HepG2 (cell line): Measurements from ENCODE around the gene PC. TPM values are rescaled to one million over a fixed set of nuclear protein-coding genes. Genes with fewer than 3 reads are reported as not detected.

Experiments used
- ATAC-seq: fragments of 200-7000 bp; cut with Tn5 transposase; 3 replicates; pipeline ENCODE4 v1.9.1; 2020; ENCODE audit warnings: mild to moderate bottlenecking, moderate library complexity
- BruUV-seq: library from RNA; stranded (reverse); fragments of 400-500 nt; replicated peaks from 2 replicates; lab custom pipeline; 2021; lab: Mats Ljungman, UMichigan
- CTCF ChIA-PET: fragments of 300-600 bp; formaldehyde crosslinking; extraction: SDS; loops from one replicate; lab custom pipeline; 2021; ENCODE audit warnings: low total read pairs, inconsistent platforms, low intra/inter-chr PET ratio; lab: Yijun Ruan, JAX
- POLR2A ChIA-PET: fragments of 350-600 bp; sonication (Branson Sonifier 250); formaldehyde crosslinking; loops from one replicate; lab custom pipeline; 2020; ENCODE audit warnings: antibody characterized with exemption, inconsistent platforms; lab: Yijun Ruan, JAX
- DNase-seq: peaks from one replicate; pipeline ENCODE4 v3.0.0-alpha.2; 2015; ENCODE audit warnings: low spot score
- FAIRE-seq: peaks from 3 replicates; lab custom pipeline; 2011; peaks lifted over from hg19 to GRCh38; lab: Jason Lieb, UNC
- H2AFZ ChIP-seq: one replicate; pipeline ENCODE4 v1.6.1; 2011; ENCODE audit warnings: low read length, inconsistent platforms
- H3K27ac ChIP-seq: fragments of 300-600 bp; 3 replicates; pipeline ENCODE4 v1.8.0; 2011; ENCODE audit warnings: mixed run types, mild to moderate bottlenecking, mixed read lengths, low read length, inconsistent platforms; ENCODE audit not compliant: insufficient read depth; ENCODE audit errors: extremely low read length
- H3K27me3 ChIP-seq, 2 experiments: fragments of 200-600 bp in 1 of 2; 2 replicates in 1 of 2; 3 replicates in 1 of 2; pipeline versions ENCODE4 v1.6.0 to v1.8.0; 2011; ENCODE audit warnings: low read length in 2 of 2, mild to moderate bottlenecking in 2 of 2, moderate library complexity in 2 of 2, inconsistent platforms in 1 of 2; ENCODE audit not compliant: insufficient read depth in 2 of 2, control insufficient read depth in 1 of 2
- H3K36me3 ChIP-seq, 2 experiments: fragments of 200-600 bp in 1 of 2; replicated peaks in 1 of 2; 2 replicates in 1 of 2; 3 replicates in 1 of 2; pipeline versions ENCODE4 v1.5.1 to v1.8.0; 2011; ENCODE audit warnings: low read length in 2 of 2, inconsistent platforms in 1 of 2; ENCODE audit not compliant: insufficient read depth in 2 of 2, control insufficient read depth in 1 of 2
- H3K4me1 ChIP-seq: 2 replicates; pipeline ENCODE4 v1.5.1; 2012; ENCODE audit warnings: low read length, inconsistent platforms; ENCODE audit not compliant: insufficient read depth
- H3K4me2 ChIP-seq: 2 replicates; pipeline ENCODE4 v1.6.0; 2011; ENCODE audit warnings: low read depth, low read length, inconsistent platforms
- H3K4me3 ChIP-seq, 3 experiments: fragments of 200-600 bp in 1 of 3; sonication (generic), shearing (Covaris generic) in 1 of 3; replicated peaks in 1 of 3; 2 replicates each; pipeline ENCODE4 v1.5.1; 2011 to 2016; ENCODE audit warnings: low read length in 3 of 3, inconsistent platforms in 2 of 3, low read depth in 2 of 3, mild to moderate bottlenecking in 2 of 3, control low read depth in 1 of 3, mixed read lengths in 1 of 3; ENCODE audit not compliant: insufficient read depth in 1 of 3
- H3K79me2 ChIP-seq: one replicate; pipeline ENCODE4 v1.6.1; 2011; ENCODE audit warnings: low read length, inconsistent platforms; ENCODE audit not compliant: insufficient read depth
- H3K9ac ChIP-seq: 2 replicates; pipeline ENCODE4 v1.6.0; 2011; ENCODE audit warnings: mild to moderate bottlenecking, low read depth, low read length, inconsistent platforms; ENCODE audit not compliant: insufficient read depth
- H3K9me3 ChIP-seq: 2 replicates; pipeline ENCODE4 v1.5.1; 2012; ENCODE audit warnings: mild to moderate bottlenecking, low read length
- H4K20me1 ChIP-seq: 2 replicates; pipeline ENCODE4 v1.6.0; 2011; ENCODE audit warnings: inconsistent platforms, mild to moderate bottlenecking, low read length, moderate library complexity; ENCODE audit not compliant: insufficient read depth
- AGO2 ChIP-seq: fragments of 200-400 bp; formaldehyde crosslinking; optimal IDR thresholded peaks from 2 replicates; pipeline ENCODE3; 2017; ENCODE audit warnings: mild to moderate bottlenecking, low read depth, low read length, moderate library complexity
- HDAC2 ChIP-seq: sonication (generic); formaldehyde crosslinking; IDR thresholded peaks from 2 replicates; pipeline ENCODE4 v1.4.0; 2020; ENCODE audit warnings: missing genetic modification reagents
- NFE2L2 ChIP-seq: fragments of 150-350 bp; IDR thresholded peaks from 2 replicates; pipeline ENCODE4 v1.6.1; 2014; ENCODE audit warnings: low read length
- TP53 ChIP-seq: sonication (generic); formaldehyde crosslinking; conservative IDR thresholded peaks from 2 replicates; pipeline ENCODE4 v1.4.0; 2020; ENCODE audit warnings: missing genetic modification reagents
- ZNF318 ChIP-seq: sonication (generic); formaldehyde crosslinking; IDR thresholded peaks from 2 replicates; pipeline ENCODE4 v1.4.0; 2020; ENCODE audit warnings: mild to moderate bottlenecking, missing genetic modification reagents
- ZNF652 ChIP-seq: IDR thresholded peaks from 2 replicates; pipeline ENCODE4 v1.6.1; 2016; ENCODE audit warnings: low read depth, borderline replicate concordance
- ZNF792 ChIP-seq: IDR thresholded peaks from 2 replicates; pipeline ENCODE4 v1.6.1; 2016
- ZUFSP ChIP-seq: sonication (generic); formaldehyde crosslinking; IDR thresholded peaks from 2 replicates; pipeline ENCODE4 v1.9.0; 2021; ENCODE audit warnings: missing genetic modification reagents, mild to moderate bottlenecking, borderline replicate concordance
- WGBS: methylation state at CpG from one replicate; pipeline ENCODE4 v1.1.6; 2017; ENCODE audit warnings: low lambda C conversion rate; 5-methylcytosine and 5-hydroxymethylcytosine counted together
- in situ Hi-C: cut with HindIII; loops from 2 replicates; pipeline ENCODE4 v1.10.0; 2017; ENCODE audit warnings: low pct_unique_long_range_greater_than_20kb; ENCODE audit not compliant: extremely low pct_ligation_motif_present
- intact Hi-C: fragments of 100-400 bp; cut with micrococcal nuclease; formaldehyde crosslinking; loops from one replicate; pipeline ENCODE4 v1.10.0; 2022; ENCODE audit not compliant: unreplicated experiment
- polyA plus RNA-seq, 8 experiments: library from polyadenylated mRNA; depleted of rRNA in 3 of 8; stranded (reverse) in 7 of 8; unstranded in 1 of 8; fragments of >200 nt; fragmentation: Illumina TruSeq in 4 of 8; extraction: Trizol in 4 of 8; gene quantifications; 2 replicates each; pipeline versions ENCODE4 v1.2.1 to v1.2.3, GENCODE V29; 2011 to 2016; ENCODE audit warnings: low read depth in 4 of 8, missing spikeins in 1 of 8, mixed read lengths in 1 of 8; ENCODE audit not compliant: insufficient read depth in 1 of 8
- total RNA-seq, 5 experiments: library from RNA; depleted of rRNA; stranded (reverse); fragments of >200 nt; fragmentation: Illumina TruSeq; extraction: Trizol; gene quantifications; 2 replicates each; pipeline ENCODE4 v1.2.3, GENCODE V29; 2016; ENCODE audit warnings: low read depth in 1 of 5

PC gene
- total and polyA plus RNA-seq, 2 of the 13 experiments (the other 11 are each of a cell fraction or from before 2014, with no cell fraction given) = 29.0 to 39.0 TPM

GRCh38 chr11:66858186-66858938 is 99.8 kb downstream of the PC start:
- no TSS peak for BruUV-seq
- intact Hi-C loops (no loop called here), in situ Hi-C loops (no loop called here)
- no peak overlapping the region for H3K4me3 ChIP-seq
- H3K27me3 ChIP-seq = no peaks in the 10 kb centered on the region
- DNase-seq (no peak), ATAC-seq (no peak), FAIRE-seq (no peak)
- no peaks in the 10 kb centered on the region for H3K9me3 ChIP-seq
- no peak overlapping the region for H2AFZ ChIP-seq
- H3K4me2 ChIP-seq = no peak overlapping the region
- WGBS = 98% methylated on average over 17 of the region's 62 CpGs
- no peaks in the 10 kb centered on the region for H4K20me1 ChIP-seq
- H3K27ac ChIP-seq = no peak overlapping the region
- TF ChIP-seq HDAC2 (CRISPR knock-in tag) (no peak), TP53 (CRISPR knock-in tag) (no peak), AGO2 (peak; percentile 83)
- no peaks in the 10 kb centered on the region for H3K79me2 ChIP-seq
- CTCF ChIA-PET = no interaction called here
- peaks cover 7 to 11% of the 10 kb centered on the region in 2 experiments; a peak in 3 of 5 replicates for H3K36me3 ChIP-seq
- no peak overlapping the region for H3K9ac ChIP-seq
- POLR2A ChIA-PET = interaction anchor here (1.4 kb wide), 1 partner anchor 15 kb away, joined by 3 read pairs; the partner anchor contains the start of gene RCE1
- peaks cover 11% of the 10 kb centered on the region for H3K4me1 ChIP-seq

- no peak overlapping the region for H3K9ac ChIP-seq
- FAIRE-seq = no peak
- TF ChIP-seq NFE2L2 (no peak), ZNF792 (CRISPR knock-in tag) (no peak), ZNF652 (CRISPR knock-in tag) (no peak), ZNF318 (CRISPR knock-in tag) (no peak), AGO2 (peak; percentile 66), ZUFSP (no peak)
These were observed 100.3 kb downstream of the PC start for GRCh38 chr11:66857927-66858185.

More at GRCh38 chr11:66857927-66858185, 100.3 kb downstream of the PC start:
- H3K4me3 ChIP-seq = no peak overlapping the region
- peaks cover 7 to 10% of the 10 kb centered on the region in 2 experiments; a peak in 3 of 5 replicates for H3K36me3 ChIP-seq
- peak overlapping the region; percentile 22 for H3K27ac ChIP-seq
- no TSS peak for BruUV-seq
- ChIA-PET POLR2A (interaction anchor here (1.4 kb wide), 1 partner anchor 14 kb away, joined by 3 read pairs; the partner anchor contains the start of gene RCE1), CTCF (no interaction called here)
- H4K20me1 ChIP-seq = no peaks in the 10 kb centered on the region
- H3K27me3 ChIP-seq = no peaks in the 10 kb centered on the region
- DNase-seq (no peak), ATAC-seq (no peak)
- no peak overlapping the region for H3K4me2 ChIP-seq
- intact Hi-C loops = no loop called here
- WGBS = 91% methylated on average over 4 of the region's 19 CpGs
- no peaks in the 10 kb centered on the region for H3K9me3 ChIP-seq
- peaks cover 11% of the 10 kb centered on the region for H3K4me1 ChIP-seq
- H3K79me2 ChIP-seq = no peaks in the 10 kb centered on the region
- in situ Hi-C loops = no loop called here
- H2AFZ ChIP-seq = no peak overlapping the region
